ENCODE data around the gene AQP12B.

GRCh38 chr2:240726876-240727275, 44.2 kb upstream of the AQP12B start:
- TF ChIP-seq GATA3 (IDR thresholded peaks at IDR 0.05; ENCODE audit: low read depth, low read length) (no peak), GATA2 (IDR thresholded peaks at IDR 0.05; ENCODE audit: low read depth, low read length) (no peak)

All from SH-SY5Y (cell line).